ENCODE measurements around the gene KLHL3.

DNA sequence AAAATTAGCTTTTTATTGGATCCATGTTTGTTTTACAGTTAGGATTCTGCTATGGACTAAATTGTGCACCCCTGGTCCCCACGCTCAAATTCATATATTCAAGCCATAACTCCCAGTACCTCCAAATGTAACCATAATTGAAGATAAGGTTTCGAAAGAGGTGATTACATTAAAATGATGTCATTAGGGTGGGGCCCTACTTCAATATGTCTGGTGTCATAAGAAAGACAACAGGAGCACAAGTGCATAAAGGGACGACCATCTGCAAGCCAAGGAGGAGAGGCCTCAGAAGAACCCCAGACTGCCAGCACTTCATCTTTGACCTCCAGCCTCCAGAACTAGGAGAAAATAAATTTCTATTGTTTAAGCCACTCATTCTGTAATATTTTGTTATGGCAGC is 25.7 kb upstream of the KLHL3 start:
- TF ChIP-seq, protein P1, sequence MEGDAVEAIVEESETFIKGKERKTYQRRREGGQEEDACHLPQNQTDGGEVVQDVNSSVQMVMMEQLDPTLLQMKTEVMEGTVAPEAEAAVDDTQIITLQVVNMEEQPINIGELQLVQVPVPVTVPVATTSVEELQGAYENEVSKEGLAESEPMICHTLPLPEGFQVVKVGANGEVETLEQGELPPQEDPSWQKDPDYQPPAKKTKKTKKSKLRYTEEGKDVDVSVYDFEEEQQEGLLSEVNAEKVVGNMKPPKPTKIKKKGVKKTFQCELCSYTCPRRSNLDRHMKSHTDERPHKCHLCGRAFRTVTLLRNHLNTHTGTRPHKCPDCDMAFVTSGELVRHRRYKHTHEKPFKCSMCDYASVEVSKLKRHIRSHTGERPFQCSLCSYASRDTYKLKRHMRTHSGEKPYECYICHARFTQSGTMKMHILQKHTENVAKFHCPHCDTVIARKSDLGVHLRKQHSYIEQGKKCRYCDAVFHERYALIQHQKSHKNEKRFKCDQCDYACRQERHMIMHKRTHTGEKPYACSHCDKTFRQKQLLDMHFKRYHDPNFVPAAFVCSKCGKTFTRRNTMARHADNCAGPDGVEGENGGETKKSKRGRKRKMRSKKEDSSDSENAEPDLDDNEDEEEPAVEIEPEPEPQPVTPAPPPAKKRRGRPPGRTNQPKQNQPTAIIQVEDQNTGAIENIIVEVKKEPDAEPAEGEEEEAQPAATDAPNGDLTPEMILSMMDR (conservative IDR thresholded peaks at IDR 0.05; ENCODE audit: low read depth in 2 of 2), result no peak
- TF ChIP-seq EZH2phosphoT487 (IDR thresholded peaks at IDR 0.05; ENCODE audit: unreplicated experiment), result no peak
- TF ChIP-seq POLR2AphosphoS5 (IDR thresholded peaks at IDR 0.05; ENCODE audit: low read depth), result no peak
- no peak for TF ChIP-seq EZH2 (IDR thresholded peaks at IDR 0.05; ENCODE audit: low read depth, unreplicated experiment)
- TF ChIP-seq, protein P2, sequence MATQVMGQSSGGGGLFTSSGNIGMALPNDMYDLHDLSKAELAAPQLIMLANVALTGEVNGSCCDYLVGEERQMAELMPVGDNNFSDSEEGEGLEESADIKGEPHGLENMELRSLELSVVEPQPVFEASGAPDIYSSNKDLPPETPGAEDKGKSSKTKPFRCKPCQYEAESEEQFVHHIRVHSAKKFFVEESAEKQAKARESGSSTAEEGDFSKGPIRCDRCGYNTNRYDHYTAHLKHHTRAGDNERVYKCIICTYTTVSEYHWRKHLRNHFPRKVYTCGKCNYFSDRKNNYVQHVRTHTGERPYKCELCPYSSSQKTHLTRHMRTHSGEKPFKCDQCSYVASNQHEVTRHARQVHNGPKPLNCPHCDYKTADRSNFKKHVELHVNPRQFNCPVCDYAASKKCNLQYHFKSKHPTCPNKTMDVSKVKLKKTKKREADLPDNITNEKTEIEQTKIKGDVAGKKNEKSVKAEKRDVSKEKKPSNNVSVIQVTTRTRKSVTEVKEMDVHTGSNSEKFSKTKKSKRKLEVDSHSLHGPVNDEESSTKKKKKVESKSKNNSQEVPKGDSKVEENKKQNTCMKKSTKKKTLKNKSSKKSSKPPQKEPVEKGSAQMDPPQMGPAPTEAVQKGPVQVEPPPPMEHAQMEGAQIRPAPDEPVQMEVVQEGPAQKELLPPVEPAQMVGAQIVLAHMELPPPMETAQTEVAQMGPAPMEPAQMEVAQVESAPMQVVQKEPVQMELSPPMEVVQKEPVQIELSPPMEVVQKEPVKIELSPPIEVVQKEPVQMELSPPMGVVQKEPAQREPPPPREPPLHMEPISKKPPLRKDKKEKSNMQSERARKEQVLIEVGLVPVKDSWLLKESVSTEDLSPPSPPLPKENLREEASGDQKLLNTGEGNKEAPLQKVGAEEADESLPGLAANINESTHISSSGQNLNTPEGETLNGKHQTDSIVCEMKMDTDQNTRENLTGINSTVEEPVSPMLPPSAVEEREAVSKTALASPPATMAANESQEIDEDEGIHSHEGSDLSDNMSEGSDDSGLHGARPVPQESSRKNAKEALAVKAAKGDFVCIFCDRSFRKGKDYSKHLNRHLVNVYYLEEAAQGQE (IDR thresholded peaks at IDR 0.05; ENCODE audit: unreplicated experiment), result no peak
- no peak for TF ChIP-seq CREB1 (CRISPR knock-in tag; IDR thresholded peaks at IDR 0.05; ENCODE audit: low read depth)
- TF ChIP-seq JUNB (IDR thresholded peaks at IDR 0.05; ENCODE audit: unreplicated experiment), result no peak
- no peak for TF ChIP-seq NANOG (IDR thresholded peaks at IDR 0.05; ENCODE audit: borderline replicate concordance)
- TF ChIP-seq, protein P3, sequence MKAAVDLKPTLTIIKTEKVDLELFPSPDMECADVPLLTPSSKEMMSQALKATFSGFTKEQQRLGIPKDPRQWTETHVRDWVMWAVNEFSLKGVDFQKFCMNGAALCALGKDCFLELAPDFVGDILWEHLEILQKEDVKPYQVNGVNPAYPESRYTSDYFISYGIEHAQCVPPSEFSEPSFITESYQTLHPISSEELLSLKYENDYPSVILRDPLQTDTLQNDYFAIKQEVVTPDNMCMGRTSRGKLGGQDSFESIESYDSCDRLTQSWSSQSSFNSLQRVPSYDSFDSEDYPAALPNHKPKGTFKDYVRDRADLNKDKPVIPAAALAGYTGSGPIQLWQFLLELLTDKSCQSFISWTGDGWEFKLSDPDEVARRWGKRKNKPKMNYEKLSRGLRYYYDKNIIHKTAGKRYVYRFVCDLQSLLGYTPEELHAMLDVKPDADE (IDR thresholded peaks at IDR 0.05), result no peak
- TF ChIP-seq STAT1 (IDR thresholded peaks at IDR 0.05; ENCODE audit: unreplicated experiment), result no peak

Data from GM23338 (cell line).